LoVo (cell line): ENCODE results near the gene UNC119.

Experiments
- DNase-seq: peaks from one replicate; pipeline ENCODE4 v3.0.0-alpha.2; 2016; ENCODE audit warnings: low spot score

Gene UNC119

DNA sequence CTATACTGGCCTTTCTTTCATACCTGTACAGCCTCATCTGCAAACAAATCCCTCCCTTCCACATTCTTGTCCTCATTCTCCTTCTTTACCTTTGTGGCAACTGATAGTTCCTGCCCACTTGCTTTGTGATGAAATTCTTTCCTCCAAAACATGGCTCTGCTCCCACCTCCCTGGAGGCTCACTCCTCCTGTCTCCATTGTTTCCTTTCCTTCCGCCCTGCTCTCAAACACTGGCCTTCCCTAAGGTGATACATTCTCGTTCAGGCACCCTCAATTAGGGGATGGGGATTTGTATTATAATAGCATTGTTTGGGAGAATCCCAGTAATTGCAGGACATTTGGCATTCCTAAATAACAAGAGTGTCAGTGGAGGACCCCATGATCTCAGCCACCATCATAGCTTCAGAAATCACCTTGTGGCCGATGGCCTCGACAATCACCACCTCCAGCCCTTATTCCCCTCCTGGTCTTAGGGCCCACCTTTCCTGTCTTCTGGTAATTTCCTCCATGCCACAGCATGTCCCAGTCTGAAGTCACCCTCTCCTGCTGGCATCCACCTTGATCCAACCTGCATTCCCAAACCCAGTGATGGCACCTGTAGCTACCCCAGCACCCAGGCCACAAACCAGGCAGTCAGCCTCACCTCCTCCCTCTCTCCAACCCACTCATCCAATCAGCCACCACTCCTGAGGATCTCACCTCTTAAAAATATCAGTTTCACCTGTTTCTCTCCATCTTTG, 7.9 kb downstream of the UNC119 start:
- DNase-seq = no peak

DNA sequence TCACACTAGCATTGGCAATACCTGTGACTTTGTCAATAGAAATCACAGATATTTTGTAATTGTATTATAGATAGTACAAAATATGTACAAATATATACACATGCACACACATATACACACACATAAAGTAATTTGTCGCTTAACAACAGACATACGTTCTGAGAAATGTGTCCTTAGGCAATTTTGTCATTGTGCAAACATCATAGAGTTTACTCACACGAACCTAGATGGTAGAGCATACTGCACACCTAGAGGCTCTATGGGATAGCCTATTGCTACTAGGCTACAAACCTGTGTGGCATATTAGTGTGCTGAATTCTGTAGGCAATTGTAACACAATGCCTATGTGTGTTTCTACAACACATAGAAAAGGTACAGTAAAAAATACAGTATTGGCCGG, 11.0 kb downstream of the UNC119 start:
- DNase-seq = no peak

DNA sequence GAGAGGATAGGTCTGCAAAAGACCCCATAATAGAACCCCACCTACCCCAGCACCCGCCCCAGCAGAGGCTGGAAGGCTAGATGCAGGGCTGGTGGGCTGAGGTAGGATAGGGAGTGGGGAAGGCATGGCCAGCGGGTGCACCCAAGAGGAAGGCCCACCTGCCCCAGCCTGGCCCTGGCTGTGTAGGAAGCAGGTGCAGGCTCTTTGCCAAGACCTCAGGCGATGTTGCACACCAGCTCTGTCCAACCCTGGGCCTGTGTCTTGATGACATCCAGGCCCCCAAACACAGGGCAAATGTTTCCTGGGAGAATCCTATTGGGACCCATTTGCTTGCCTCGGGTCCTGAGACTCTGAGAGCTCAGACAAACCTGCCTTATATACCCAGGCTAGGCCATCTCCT, 12.2 kb downstream of the UNC119 start:
- DNase-seq = no peak

DNA sequence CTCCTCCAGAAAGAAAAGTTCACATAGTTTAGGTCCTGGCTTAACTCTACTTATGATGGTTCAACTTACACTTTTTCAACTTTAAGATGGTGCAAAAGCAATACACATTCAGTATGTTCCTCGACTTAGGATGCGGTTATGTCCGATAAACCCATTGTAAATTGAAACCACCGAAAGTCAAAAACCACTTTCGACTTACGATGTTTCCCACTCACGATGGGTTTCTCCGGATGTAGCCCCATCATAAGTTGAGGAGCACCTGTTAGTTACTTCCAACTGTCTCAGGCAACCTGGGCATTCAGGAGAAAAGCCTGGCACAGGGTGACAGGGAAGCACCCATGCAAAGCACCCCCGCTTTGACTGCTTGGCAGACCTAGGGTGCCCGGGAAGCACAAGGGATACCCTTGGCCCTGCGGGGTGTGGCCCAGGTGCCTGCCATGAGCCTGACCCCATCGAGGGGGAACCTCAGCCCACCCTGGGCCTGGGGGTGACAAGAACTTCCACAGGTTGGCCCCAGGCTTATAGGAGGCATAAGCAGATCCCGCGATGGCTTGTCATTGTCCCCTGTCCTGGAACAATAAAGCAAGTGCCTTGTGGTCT, 14.0 kb downstream of the UNC119 start:
- no peak for DNase-seq

DNA sequence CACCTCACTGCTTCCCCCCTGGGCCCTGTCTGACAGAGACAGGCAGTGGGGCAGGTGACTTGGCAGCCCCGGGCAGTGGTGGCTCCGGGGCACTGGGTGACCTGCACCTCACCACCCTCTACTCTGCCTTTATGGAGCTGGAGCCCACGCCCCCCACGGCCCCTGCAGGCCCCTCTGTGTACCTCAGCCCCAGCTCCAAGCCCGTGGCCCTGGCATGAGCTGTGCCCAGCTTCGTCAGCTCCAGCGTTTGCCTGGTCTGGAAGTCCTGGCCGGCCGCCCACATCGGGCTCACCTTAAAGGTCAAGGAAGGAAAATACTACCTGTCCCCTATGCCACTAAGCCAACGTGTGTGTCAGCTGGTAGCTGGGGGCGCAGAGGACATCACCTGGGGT, 15.2 kb downstream of the UNC119 start:
- no peak for DNase-seq

DNA sequence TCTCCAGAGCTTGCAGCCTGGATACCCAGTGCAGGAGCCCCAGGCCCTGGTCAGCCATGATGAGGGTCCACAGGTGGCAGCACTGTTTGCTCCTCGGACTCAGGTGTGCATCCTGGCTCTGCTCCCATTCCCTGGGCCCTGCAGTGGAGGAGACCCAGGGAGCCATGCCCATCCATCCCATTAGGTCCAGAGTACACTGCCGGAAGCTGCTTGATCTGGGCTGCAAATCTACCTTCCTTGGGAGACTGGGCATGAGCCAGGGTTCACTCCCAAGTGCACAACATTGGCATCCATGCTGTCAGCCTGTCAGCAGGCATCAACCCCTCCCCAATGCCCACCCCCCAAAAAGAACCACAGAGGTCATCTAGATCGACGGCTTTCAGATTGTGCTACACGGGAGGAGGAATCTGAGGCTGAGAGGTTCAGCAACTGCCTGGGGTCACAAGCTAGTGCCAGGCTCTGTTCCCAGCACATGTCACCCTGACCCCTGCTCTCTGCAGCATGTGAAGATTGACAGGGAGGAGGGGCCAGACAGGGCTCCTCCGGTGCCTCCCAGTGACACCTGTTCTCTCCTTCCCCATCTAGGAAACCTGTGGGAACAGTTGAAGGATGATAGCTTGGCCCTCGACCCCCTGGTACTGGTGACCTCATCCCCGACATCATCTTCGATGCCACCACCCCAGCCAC, 15.7 kb downstream of the UNC119 start:
- DNase-seq = no peak

DNA sequence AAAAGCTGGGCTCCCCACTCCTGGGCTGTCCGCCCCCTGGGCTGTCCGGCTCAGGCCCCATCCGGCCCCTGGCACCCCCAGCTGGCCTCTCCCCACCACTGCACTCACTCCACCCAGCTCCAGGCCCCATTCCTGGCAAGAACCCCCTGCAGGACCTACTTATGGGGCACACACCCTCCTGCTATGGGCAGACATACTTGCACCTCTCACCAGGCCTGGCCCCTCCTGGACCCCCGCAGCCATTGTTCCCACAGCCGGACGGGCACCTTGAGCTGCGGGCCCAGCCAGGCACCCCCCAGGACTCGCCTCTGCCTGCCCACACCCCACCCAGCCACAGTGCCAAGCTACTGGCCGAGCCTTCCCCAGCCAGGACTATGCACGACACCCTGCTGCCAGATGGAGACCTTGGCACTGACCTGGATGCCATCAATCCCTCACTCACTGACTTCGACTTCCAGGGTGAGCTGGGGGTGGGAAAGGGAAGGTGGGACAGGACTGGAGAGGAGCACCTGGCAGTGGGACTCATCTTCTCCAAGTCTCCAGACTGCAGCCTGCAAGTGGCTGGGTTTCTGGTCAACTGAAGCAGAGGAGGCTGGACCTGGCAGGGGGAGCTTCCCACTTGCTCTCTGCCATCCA, 17.6 kb downstream of the UNC119 start:
- no peak for DNase-seq

DNA sequence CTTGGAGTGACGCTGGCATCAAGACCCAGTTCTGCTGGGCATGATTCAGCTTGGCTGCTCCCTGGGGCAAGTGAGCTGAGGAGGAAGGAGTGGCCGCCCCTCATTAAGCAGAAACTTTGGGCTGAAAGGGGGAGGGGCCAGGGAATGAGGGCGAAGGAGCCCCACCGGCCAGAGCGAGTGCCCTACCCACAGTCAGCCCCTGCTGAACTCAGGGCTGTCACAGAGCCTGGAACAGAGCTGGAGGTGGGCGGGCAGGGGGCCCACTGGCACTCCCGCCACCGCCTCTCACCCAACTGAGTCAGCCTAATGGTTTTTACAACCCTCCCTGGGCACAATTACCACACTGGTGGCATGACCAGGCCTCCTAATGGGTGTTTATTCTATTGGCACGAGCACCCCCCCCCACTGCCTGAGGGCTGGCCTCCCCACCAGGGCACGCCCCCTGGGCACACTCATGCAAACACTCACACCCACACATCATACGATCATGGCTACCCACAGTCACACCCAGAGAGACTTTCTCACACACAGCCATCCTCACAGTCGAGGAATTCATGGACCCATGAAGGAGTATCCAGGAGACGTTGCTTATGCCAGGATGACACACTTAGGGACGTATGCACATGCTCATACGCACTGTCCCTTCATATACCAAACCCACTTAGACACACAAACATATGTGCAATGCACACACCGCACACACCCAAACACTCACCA, 19.2 kb downstream of the UNC119 start:
- peak; percentile 11 for DNase-seq

DNA sequence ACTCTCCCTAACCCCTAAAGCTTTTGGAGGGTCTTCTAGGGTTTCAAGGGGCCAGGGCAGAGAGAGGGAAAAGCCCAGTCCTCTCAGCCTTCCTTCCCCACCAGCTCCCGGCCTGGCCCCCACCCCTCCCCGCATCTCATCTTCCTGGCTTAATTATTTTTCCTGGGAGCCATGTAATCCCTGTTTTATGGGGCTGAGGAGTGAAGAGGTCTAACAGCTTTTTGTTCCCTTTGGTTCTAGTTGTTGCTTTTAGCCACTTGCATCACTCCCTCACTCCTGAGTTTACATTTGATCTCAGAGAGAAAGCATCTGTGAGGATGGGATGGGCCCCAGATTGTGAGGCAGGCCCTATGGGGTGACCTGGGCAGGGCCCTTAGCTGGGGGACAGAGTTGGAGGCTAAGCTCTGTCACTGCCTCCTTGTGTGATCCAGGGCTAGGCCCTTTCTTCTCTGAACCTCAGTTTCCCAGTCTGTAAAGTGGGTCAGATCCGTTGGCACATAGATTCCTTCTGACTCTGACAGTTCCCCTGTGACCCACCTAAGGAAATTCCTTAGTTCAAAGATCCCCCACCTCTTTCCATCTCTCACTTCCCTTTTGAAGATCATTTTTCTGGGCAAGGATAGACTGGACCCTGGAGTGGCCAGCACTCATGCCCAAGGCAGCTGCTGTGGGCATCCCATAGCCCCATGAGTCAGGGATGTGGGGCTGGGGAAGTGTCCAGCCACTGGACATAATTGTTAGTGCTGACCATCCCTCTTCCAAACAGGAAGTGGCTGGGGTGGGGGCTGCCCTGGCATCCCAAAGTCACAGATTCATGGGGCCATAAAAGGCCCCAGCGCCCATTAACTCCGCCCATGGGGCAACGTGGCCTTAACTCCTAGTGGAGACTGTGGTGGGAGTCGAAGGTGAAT, 20.1 kb downstream of the UNC119 start:
- no peak for DNase-seq

DNA sequence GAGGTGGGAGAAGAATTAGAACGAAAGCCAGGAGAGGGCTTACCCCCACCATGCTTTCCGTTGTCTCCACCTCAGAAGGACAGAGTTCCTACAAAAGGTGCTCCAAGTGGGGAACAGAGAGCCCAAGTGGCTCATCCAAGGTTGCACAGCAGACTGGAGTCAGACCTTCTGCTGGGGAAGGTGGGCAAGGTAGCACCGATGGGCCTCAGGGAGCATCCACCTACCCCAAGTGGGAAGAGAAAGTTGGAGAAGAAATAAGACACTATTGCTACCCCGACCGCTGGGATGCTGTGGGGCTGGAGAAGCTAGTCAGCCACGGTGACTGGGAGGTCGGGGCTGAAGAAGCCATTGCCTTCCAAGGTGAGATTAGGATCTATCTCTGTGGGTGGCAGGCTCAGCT, 21.5 kb downstream of the UNC119 start:
- no peak for DNase-seq

DNA sequence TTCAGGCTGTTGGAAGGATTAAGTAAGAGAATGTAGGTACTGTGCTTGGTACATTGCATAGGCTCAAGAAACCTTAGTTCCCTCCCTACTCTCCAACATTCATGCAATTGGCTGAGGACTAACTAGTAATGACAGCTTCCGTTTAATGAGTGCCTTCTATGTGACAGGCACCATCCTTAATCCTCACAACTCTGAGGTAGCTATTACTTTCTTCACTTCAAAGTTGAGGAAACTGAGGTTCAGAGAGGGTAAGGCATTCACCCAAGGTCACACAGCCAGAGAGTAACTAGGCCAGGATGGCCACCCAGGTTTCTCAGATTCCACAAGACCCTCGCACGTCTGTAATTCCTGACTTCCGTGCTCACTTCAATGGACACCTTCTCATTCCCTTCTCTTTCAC, 22.2 kb downstream of the UNC119 start:
- DNase-seq = no peak

DNA sequence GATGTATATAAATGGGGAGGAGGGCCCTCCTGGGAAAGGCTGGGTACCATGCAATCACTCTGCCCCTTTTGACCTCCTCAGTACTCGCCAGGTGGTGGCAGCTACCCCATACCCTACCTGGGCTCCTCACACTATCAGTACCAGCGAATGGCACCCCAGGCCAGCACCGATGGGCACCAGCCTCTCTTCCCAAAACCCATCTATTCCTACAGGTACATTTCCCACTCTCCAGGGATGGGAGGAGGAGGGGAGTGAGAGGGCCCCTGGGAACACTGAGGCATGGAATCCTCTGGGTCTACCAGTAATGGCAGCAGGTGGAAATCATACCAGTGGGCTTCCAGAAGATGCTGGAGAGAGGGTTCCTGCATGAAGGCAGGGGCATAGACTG, 23.4 kb downstream of the UNC119 start:
- no peak for DNase-seq

DNA sequence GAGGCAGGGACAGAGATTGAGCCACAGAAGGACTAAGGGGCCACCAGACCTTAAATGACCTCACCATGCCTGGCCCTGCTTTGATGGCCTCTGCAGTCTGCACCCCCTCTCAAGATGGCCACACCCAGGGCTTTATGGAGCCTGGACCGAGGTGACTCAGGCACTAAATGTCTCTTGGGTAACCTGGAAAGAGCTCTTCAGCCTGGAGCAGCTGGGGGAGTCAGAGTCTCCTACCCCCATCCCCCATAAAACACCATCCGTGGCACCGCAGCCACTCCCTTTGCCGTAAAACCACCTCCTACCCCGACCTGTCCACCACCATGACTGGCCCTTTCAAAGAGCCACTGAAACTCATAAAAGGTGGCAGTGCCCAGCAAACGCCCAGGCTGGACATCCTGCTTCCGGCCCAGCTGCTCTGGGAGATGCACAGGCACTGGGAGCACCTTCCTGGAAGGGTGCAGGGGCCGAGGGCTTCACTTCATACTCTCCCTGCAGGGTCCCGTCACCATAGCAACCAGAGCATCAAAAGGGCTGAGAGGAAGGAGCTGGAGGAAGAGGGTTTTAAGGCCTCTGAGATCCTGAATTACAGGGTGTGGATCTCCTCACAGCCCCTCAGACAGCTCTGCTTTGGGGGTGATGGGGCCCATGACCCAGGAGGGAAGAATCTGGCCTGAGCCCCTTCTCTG, 24.0 kb downstream of the UNC119 start:
- peak; percentile 71 for DNase-seq

DNA sequence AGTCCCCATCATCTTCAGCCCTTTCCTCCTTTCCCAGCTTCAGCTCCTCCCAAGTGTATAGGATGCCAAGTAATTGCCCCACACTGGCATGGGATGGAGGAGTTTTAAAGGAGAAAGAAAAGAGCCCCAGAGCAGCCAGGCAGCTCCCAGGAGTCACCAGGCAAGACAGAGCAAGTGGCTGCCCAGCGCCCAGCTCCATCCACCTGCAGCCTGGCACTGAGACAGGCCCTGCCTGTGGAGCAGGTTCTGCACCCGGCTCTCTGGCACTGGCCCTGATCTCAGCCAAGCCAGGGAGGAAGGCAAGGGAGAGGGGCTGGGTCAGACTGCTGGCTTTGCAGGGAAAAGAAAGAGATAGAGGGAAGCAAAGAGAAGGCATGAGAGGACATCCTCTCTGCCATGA, 24.6 kb downstream of the UNC119 start:
- DNase-seq = no peak

DNA sequence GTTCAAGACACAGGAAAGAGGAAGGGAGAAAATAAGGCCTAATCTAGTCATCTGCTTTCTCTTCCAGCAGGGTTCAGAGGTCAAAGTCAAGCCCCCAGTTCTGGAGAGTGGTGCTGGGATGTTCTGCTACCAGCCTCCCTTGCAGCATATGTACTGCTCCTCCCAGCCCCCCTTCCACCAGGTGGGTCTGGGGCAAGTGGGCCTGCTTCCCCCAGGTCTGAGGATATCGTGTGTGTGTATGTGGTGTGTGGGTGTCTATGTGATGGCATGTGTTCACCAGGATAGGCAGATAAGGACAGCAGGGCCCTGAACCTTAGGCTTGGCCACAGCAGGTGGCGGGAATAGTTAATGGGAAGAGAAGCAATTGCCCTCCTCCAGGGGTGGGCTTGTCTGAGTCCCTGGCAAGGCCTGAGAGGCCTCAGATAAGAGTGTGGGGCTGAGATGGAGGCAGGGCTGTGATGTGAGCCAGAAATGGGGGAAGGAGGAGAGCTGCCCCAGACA, 25.2 kb downstream of the UNC119 start:
- no peak for DNase-seq

DNA sequence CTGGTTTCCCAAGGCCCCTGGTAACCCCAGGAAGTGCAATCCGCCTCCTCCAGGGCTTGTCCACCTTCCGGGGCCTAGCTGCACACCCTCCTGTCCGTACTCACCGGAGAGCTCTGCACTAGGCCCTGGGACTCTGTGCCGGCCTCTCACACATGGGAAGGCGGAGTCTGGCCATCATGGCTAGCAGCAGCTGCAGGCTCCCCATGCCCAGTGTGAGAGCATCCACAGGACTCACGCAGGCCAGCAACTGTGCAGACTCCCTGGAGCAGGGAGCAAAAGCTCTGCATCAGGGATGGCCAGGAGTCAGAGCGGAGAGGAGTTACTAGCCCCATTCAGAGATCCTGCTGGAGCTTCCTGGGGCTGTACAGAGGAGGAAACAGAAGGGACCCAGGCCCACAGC, 26.0 kb downstream of the UNC119 start:
- no peak for DNase-seq

DNA sequence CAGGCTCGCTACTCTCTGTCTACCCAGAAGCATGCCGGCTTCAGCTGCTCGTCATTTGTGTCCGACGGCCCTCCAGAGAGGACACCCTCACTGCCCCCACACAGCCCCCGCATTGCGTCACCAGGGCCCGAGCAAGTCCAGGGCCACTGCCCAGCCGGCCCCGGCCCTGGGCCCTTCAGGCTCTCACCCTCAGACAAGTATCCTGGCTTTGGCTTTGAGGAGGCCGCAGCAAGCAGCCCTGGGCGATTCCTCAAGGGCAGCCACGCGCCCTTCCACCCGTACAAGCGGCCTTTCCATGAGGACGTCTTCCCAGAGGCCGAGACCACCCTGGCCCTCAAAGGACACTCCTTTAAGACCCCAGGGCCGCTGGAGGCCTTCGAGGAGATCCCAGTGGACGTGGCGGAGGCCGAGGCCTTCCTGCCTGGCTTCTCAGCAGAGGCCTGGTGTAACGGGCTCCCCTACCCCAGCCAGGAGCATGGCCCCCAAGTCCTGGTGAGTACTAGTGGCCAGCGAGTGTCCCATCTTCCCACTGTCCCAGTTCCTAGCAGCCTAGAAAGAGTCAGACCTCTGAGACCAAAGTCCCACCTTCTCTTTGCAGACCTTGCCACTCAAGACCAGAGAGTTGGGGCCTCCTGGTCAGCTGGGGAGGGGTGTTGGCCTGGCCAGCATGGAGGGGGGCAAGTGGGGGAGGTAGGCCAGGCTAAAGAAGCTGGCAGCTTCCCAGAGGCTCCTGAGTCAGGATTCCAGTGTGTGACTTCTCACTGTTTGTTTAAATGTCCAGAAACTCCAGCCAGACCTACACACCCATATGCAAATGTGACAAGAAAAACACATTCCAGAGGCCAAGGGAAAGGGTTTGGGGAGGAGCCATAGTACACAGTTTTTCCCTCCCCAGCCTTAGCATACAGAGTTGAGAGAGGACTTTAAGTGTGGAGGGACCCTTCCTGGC, 27.7 kb downstream of the UNC119 start:
- DNase-seq = peak; percentile 73

DNA sequence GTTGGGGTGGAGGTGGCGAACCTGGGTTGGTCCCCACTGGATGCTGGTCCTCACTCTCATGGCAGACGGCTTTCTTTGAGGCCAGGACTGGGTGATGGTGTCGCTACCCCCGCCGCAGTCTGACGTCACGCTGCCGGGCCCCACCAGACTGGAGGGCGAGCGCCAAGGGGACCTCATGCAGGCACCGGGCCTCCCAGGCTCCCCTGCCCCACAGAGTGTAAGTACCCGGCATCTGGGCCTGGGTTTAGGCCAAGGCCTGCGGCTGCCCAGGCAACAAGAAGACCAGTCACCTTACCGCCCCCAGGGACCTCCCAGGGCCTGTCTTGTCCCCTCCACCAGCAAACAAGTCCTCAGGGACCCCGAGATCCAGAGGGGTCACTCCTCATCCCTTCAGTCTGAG, 28.5 kb downstream of the UNC119 start:
- no peak for DNase-seq

DNA sequence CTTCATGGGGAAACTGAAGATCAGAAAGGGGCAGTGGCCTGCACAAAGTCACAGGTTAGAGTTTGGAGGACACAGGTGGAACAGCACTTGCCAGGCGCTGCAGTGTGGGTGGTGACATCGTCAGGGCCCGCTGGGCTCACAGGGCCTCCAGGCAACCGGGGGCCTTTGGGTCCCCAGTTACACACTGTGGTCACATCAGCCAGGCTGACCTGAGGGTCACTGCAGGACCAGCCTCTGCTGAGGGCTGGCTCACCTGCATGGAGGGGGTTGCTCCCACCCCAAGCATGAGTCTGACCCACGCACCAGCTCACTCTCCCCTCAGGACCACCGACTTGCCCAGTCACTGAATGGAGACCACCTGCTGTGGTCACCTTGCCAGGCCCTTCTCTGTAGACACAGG, 29.2 kb downstream of the UNC119 start:
- no peak for DNase-seq
